Measurements from ENCODE around the gene DEPDC5. TPM values are rescaled to one million over a fixed set of nuclear protein-coding genes. Genes with fewer than 3 reads are reported as not detected.

Gene DEPDC5
- total RNA-seq, 1 experiment from 2014 or later = 40.2 TPM

GRCh38 chr22:31838917-31839316 lies 85.1 kb downstream of the DEPDC5 start:
- Histone ChIP-seq H3K4me3 (ENCODE audit: low read length) (no peak overlapping the region), H4K20me1 (ENCODE audit: insufficient read depth, low read depth, low read length) (no peaks in the 10 kb centered on the region), H3K27ac (ENCODE audit: low read length) (peak overlapping the region; percentile 90), H3K79me2 (ENCODE audit: low read length) (no peaks in the 10 kb centered on the region), H3K9ac (ENCODE audit: low read length) (no peak overlapping the region), H3K36me3 (ENCODE audit: insufficient read depth, low read length) (peaks cover 15% of the 10 kb centered on the region; the same call in 1 of the 2 replicates), H2AFZ (ENCODE audit: low read length) (no peak overlapping the region), H3K4me2 (ENCODE audit: low read depth, low read length, poor library complexity, severe bottlenecking) (no peak overlapping the region), H3K4me1 (ENCODE audit: low read length) (peaks cover 28% of the 10 kb centered on the region), H3K9me3 (ENCODE audit: low read length) (no peaks in the 10 kb centered on the region), H3K9me2 (replicated peaks; ENCODE audit: insufficient read depth, low read length) (no peaks in the 10 kb centered on the region), H3K27me3 (ENCODE audit: low read length) (no peaks in the 10 kb centered on the region)
- no peak for DNase-seq

GRCh38 chr22:31839986-31840385 lies 86.2 kb downstream of the DEPDC5 start:
- H4K20me1 ChIP-seq (ENCODE audit: insufficient read depth, low read depth, low read length) = no peaks in the 10 kb centered on the region
- no peaks in the 10 kb centered on the region for H3K9me2 ChIP-seq (replicated peaks; ENCODE audit: insufficient read depth, low read length)
- H2AFZ ChIP-seq (ENCODE audit: low read length) = no peak overlapping the region
- H3K27ac ChIP-seq (ENCODE audit: low read length) = peak overlapping the region; percentile 90
- H3K4me2 ChIP-seq (ENCODE audit: low read depth, low read length, poor library complexity, severe bottlenecking) = peak overlapping the region; percentile 75
- H3K79me2 ChIP-seq (ENCODE audit: low read length) = no peaks in the 10 kb centered on the region
- no peak for DNase-seq
- H3K36me3 ChIP-seq (ENCODE audit: insufficient read depth, low read length) = peaks cover 17% of the 10 kb centered on the region; the same call in 1 of the 2 replicates
- no peak overlapping the region for H3K4me3 ChIP-seq (ENCODE audit: low read length)
- no peaks in the 10 kb centered on the region for H3K9me3 ChIP-seq (ENCODE audit: low read length)
- peak overlapping the region; percentile 61 for H3K9ac ChIP-seq (ENCODE audit: low read length)
- no peaks in the 10 kb centered on the region for H3K27me3 ChIP-seq (ENCODE audit: low read length)
- peaks cover 28% of the 10 kb centered on the region for H3K4me1 ChIP-seq (ENCODE audit: low read length)

GRCh38 chr22:31840585-31840984 lies 86.8 kb downstream of the DEPDC5 start:
- H3K36me3 ChIP-seq (ENCODE audit: insufficient read depth, low read length) = peaks cover 17% of the 10 kb centered on the region; the same call in 1 of the 2 replicates
- no peaks in the 10 kb centered on the region for H3K9me2 ChIP-seq (replicated peaks; ENCODE audit: insufficient read depth, low read length)
- H3K27ac ChIP-seq (ENCODE audit: low read length) = peak overlapping the region; percentile 90

GRCh38 chr22:31841078-31841827 lies 87.4 kb downstream of the DEPDC5 start:
- Histone ChIP-seq H3K27ac (ENCODE audit: low read length) (peak overlapping the region; percentile 90), H3K9ac (ENCODE audit: low read length) (peak overlapping the region; percentile 61), H3K36me3 (ENCODE audit: insufficient read depth, low read length) (peaks cover 19% of the 10 kb centered on the region; the same call in 1 of the 2 replicates), H4K20me1 (ENCODE audit: insufficient read depth, low read depth, low read length) (no peaks in the 10 kb centered on the region), H3K4me1 (ENCODE audit: low read length) (peaks cover 40% of the 10 kb centered on the region), H3K27me3 (ENCODE audit: low read length) (no peaks in the 10 kb centered on the region), H3K9me2 (replicated peaks; ENCODE audit: insufficient read depth, low read length) (no peaks in the 10 kb centered on the region), H3K9me3 (ENCODE audit: low read length) (no peaks in the 10 kb centered on the region), H3K4me2 (ENCODE audit: low read depth, low read length, poor library complexity, severe bottlenecking) (peak overlapping the region; percentile 75), H3K4me3 (ENCODE audit: low read length) (peak overlapping the region; percentile 57), H3K79me2 (ENCODE audit: low read length) (no peaks in the 10 kb centered on the region), H2AFZ (ENCODE audit: low read length) (no peak overlapping the region)
- DNase-seq = peak; percentile 69

More at GRCh38 chr22:31840585-31840984, 86.8 kb downstream of the DEPDC5 start:
- no peaks in the 10 kb centered on the region for H4K20me1 ChIP-seq (ENCODE audit: insufficient read depth, low read depth, low read length)
- no peak overlapping the region for H2AFZ ChIP-seq (ENCODE audit: low read length)
- no peaks in the 10 kb centered on the region for H3K9me3 ChIP-seq (ENCODE audit: low read length)
- no peak for DNase-seq
- peak overlapping the region; percentile 75 for H3K4me2 ChIP-seq (ENCODE audit: low read depth, low read length, poor library complexity, severe bottlenecking)
- no peaks in the 10 kb centered on the region for H3K79me2 ChIP-seq (ENCODE audit: low read length)
- peak overlapping the region; percentile 57 for H3K4me3 ChIP-seq (ENCODE audit: low read length)
- peak overlapping the region; percentile 61 for H3K9ac ChIP-seq (ENCODE audit: low read length)
- H3K4me1 ChIP-seq (ENCODE audit: low read length) = peaks cover 33% of the 10 kb centered on the region
- no peaks in the 10 kb centered on the region for H3K27me3 ChIP-seq (ENCODE audit: low read length)

- no peaks in the 10 kb centered on the region for H3K79me2 ChIP-seq (ENCODE audit: low read length)
- H3K4me2 ChIP-seq (ENCODE audit: low read depth, low read length, poor library complexity, severe bottlenecking) = no peak overlapping the region
- no peak overlapping the region for H3K4me3 ChIP-seq (ENCODE audit: low read length)
- no peak overlapping the region for H3K9ac ChIP-seq (ENCODE audit: low read length)
- H3K36me3 ChIP-seq (ENCODE audit: insufficient read depth, low read length) = peaks cover 40% of the 10 kb centered on the region
- no peaks in the 10 kb centered on the region for H3K9me3 ChIP-seq (ENCODE audit: low read length)
- peaks cover 57% of the 10 kb centered on the region for H3K4me1 ChIP-seq (ENCODE audit: low read length)
- no peaks in the 10 kb centered on the region for H3K27me3 ChIP-seq (ENCODE audit: low read length)
- no peaks in the 10 kb centered on the region for H3K9me2 ChIP-seq (replicated peaks; ENCODE audit: insufficient read depth, low read length)
- H2AFZ ChIP-seq (ENCODE audit: low read length) = no peak overlapping the region
- DNase-seq = no peak
- no peaks in the 10 kb centered on the region for H4K20me1 ChIP-seq (ENCODE audit: insufficient read depth, low read depth, low read length)
- H3K27ac ChIP-seq (ENCODE audit: low read length) = no peak overlapping the region
Measured at GRCh38 chr22:31843526-31843925, 89.7 kb downstream of the DEPDC5 start.

- peaks cover 42% of the 10 kb centered on the region for H3K36me3 ChIP-seq (ENCODE audit: insufficient read depth, low read length)
- peaks cover 50% of the 10 kb centered on the region for H3K4me1 ChIP-seq (ENCODE audit: low read length)
- no peak overlapping the region for H3K27ac ChIP-seq (ENCODE audit: low read length)
- no peaks in the 10 kb centered on the region for H4K20me1 ChIP-seq (ENCODE audit: insufficient read depth, low read depth, low read length)
- H3K9me2 ChIP-seq (replicated peaks; ENCODE audit: insufficient read depth, low read length) = no peaks in the 10 kb centered on the region
- DNase-seq = no peak
- no peak overlapping the region for H3K9ac ChIP-seq (ENCODE audit: low read length)
- no peak overlapping the region for H3K4me3 ChIP-seq (ENCODE audit: low read length)
- no peaks in the 10 kb centered on the region for H3K79me2 ChIP-seq (ENCODE audit: low read length)
- H3K9me3 ChIP-seq (ENCODE audit: low read length) = no peaks in the 10 kb centered on the region
- no peaks in the 10 kb centered on the region for H3K27me3 ChIP-seq (ENCODE audit: low read length)
- no peak overlapping the region for H3K4me2 ChIP-seq (ENCODE audit: low read depth, low read length, poor library complexity, severe bottlenecking)
- no peak overlapping the region for H2AFZ ChIP-seq (ENCODE audit: low read length)
Measured at GRCh38 chr22:31844941-31845340, 91.1 kb downstream of the DEPDC5 start.

GRCh38 chr22:31846161-31847115 lies 92.6 kb downstream of the DEPDC5 start:
- Histone ChIP-seq H3K9me2 (replicated peaks; ENCODE audit: insufficient read depth, low read length) (no peaks in the 10 kb centered on the region), H3K4me1 (ENCODE audit: low read length) (peaks cover 35% of the 10 kb centered on the region), H3K4me3 (ENCODE audit: low read length) (peak overlapping the region; percentile 18), H4K20me1 (ENCODE audit: insufficient read depth, low read depth, low read length) (no peaks in the 10 kb centered on the region), H3K27me3 (ENCODE audit: low read length) (no peaks in the 10 kb centered on the region), H3K36me3 (ENCODE audit: insufficient read depth, low read length) (peaks cover 42% of the 10 kb centered on the region), H3K27ac (ENCODE audit: low read length) (peak overlapping the region; percentile 77), H3K9me3 (ENCODE audit: low read length) (no peaks in the 10 kb centered on the region), H3K79me2 (ENCODE audit: low read length) (no peaks in the 10 kb centered on the region), H2AFZ (ENCODE audit: low read length) (no peak overlapping the region), H3K9ac (ENCODE audit: low read length) (peak overlapping the region; percentile 44), H3K4me2 (ENCODE audit: low read depth, low read length, poor library complexity, severe bottlenecking) (peak overlapping the region; percentile 54)
- peak; percentile 77 for DNase-seq

GRCh38 chr22:31848411-31848810 lies 94.6 kb downstream of the DEPDC5 start:
- H4K20me1 ChIP-seq (ENCODE audit: insufficient read depth, low read depth, low read length) = no peaks in the 10 kb centered on the region
- no peak overlapping the region for H3K27ac ChIP-seq (ENCODE audit: low read length)
- H3K79me2 ChIP-seq (ENCODE audit: low read length) = no peaks in the 10 kb centered on the region
- H3K27me3 ChIP-seq (ENCODE audit: low read length) = no peaks in the 10 kb centered on the region
- no peak overlapping the region for H3K4me2 ChIP-seq (ENCODE audit: low read depth, low read length, poor library complexity, severe bottlenecking)
- no peaks in the 10 kb centered on the region for H3K9me2 ChIP-seq (replicated peaks; ENCODE audit: insufficient read depth, low read length)
- DNase-seq = no peak
- no peak overlapping the region for H2AFZ ChIP-seq (ENCODE audit: low read length)
- peaks cover 36% of the 10 kb centered on the region for H3K36me3 ChIP-seq (ENCODE audit: insufficient read depth, low read length)
- no peak overlapping the region for H3K4me3 ChIP-seq (ENCODE audit: low read length)
- no peak overlapping the region for H3K9ac ChIP-seq (ENCODE audit: low read length)
- H3K9me3 ChIP-seq (ENCODE audit: low read length) = no peaks in the 10 kb centered on the region
- H3K4me1 ChIP-seq (ENCODE audit: low read length) = peaks cover 29% of the 10 kb centered on the region
